NCI-H2227 treated with DMSO at 0.1 percent for 48 hours (cell line): ENCODE measurements around the gene SRSF8.
"Not testable (repeated sequence)": the region's sequence is repeated elsewhere in the genome, so short reads cannot be mapped to it uniquely, and the experiment has no call there.

Experiments used
- DNase-seq: peaks from one replicate; lab custom pipeline; 2025; lab: John Stamatoyannopoulos, UW

The SRSF8 gene

GRCh38 chr11:95066716-95067038 lies at the start of gene SRSF8:
TSS of gene SRSF8 (plus strand) at chr11:95066919. CDS start at chr11:95067227, 308 bp downstream.
- DNase-seq: no peak

- DNase-seq: not testable (repeated sequence)
These were observed 45.3 kb upstream of the SRSF8 start for GRCh38 chr11:95021468-95021867.

- DNase-seq: no peak
These were observed 41.8 kb upstream of the SRSF8 start, which contains the start of gene KDM4E for GRCh38 chr11:95024958-95025357. TSS of gene KDM4E (plus strand) at chr11:95025258. CDS start at chr11:95025558, 300 bp downstream.

- not testable (repeated sequence) for DNase-seq
These were observed 41.1 kb upstream of the SRSF8 start for GRCh38 chr11:95025594-95025993.

GRCh38 chr11:95028357-95028756 lies 38.4 kb upstream of the SRSF8 start:
- no peak for DNase-seq

- DNase-seq: no peak
These were observed 33.7 kb upstream of the SRSF8 start for GRCh38 chr11:95033051-95033450.

- no peak for DNase-seq
These were observed 31.4 kb upstream of the SRSF8 start for GRCh38 chr11:95035316-95035715.

- DNase-seq: not testable (repeated sequence)
These were observed 29.2 kb upstream of the SRSF8 start for GRCh38 chr11:95037356-95038035.

- no peak for DNase-seq
These were observed 24.5 kb upstream of the SRSF8 start for GRCh38 chr11:95042239-95042638.

GRCh38 chr11:95042906-95043305 lies 23.8 kb upstream of the SRSF8 start:
- DNase-seq: no peak

- no peak for DNase-seq
These were observed 22.7 kb upstream of the SRSF8 start for GRCh38 chr11:95044010-95044409.

- no peak for DNase-seq
These were observed 20.9 kb upstream of the SRSF8 start for GRCh38 chr11:95045812-95046211.

GRCh38 chr11:95049122-95049521 lies 17.6 kb upstream of the SRSF8 start, which contains the start of gene KDM4F:
TSS of gene KDM4F (plus strand) at chr11:95049422.
- DNase-seq: not testable (repeated sequence)

- DNase-seq: no peak
These were observed 16.0 kb upstream of the SRSF8 start for GRCh38 chr11:95050595-95051202.

- no peak for DNase-seq
These were observed 12.4 kb upstream of the SRSF8 start for GRCh38 chr11:95054356-95054755.

GRCh38 chr11:95055283-95055897 lies 11.3 kb upstream of the SRSF8 start:
- no peak for DNase-seq

GRCh38 chr11:95057959-95058358 lies 8.8 kb upstream of the SRSF8 start:
- no peak for DNase-seq

- DNase-seq: no peak
These were observed 8.1 kb upstream of the SRSF8 start for GRCh38 chr11:95058621-95059020.

GRCh38 chr11:95059046-95059445 lies 7.7 kb upstream of the SRSF8 start:
- no peak for DNase-seq

- no peak for DNase-seq
These were observed 1.4 kb upstream of the SRSF8 start for GRCh38 chr11:95065336-95065735.

GRCh38 chr11:95067039-95067840 lies 521 bp downstream of the SRSF8 start:
- DNase-seq: peak; percentile 49

GRCh38 chr11:95067841-95068219 lies 1.1 kb downstream of the SRSF8 start:
- no peak for DNase-seq
